ENCODE measurements around the gene CKS2.
A peak's percentile ranks its signal among the peaks of the same experiment; 100 is the strongest.
"Not testable (repeated sequence)": the region's sequence is repeated elsewhere in the genome, so short reads cannot be mapped to it uniquely, and the experiment has no call there.

The CKS2 gene

DNA sequence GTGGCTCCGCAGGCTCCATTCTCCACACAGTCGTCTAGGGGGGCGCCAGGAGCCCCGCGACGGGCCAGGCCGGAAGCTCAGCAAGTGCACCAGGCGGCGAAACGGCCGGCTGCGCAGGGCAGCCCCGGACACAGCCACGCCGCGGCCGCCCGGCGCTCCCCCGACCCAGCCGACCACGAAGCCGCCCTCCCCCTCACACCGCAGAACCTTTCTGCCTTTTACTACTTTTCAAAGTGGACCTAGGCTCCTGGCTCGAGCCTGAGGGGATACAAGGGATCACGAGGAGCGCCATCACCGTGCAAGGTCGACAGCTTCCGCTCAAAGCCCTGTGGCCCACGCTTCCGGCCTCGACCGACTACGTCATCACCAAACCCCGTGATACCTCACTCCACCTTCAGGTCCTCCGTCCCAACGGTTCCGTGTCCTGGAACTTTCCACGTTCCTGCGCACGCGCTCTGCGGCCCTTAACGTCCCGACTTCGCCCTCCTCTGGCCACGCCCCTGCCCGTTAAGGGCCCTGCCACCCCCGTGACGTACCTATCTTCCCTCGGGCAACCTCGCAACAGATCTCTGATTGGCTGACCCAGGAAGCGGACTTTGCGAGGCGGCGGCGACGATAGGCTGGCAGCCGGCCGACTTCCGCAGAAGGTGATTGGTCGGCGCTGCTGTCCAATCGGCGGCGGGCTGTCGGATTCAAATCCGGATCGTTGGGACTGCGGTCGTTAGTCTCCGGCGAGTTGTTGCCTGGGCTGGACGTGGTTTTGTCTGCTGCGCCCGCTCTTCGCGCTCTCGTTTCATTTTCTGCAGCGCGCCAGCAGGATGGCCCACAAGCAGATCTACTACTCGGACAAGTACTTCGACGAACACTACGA, at the start of gene CKS2:
CKS2 (plus strand) TSS at position 721 of the 871 bp plus-strand sequence; CDS start at position 819, 98 bp downstream.
- peaks cover 43% of the 10 kb centered on the region for H3K36me3 ChIP-seq (ENCODE audit: insufficient read depth, low read length)

DNA sequence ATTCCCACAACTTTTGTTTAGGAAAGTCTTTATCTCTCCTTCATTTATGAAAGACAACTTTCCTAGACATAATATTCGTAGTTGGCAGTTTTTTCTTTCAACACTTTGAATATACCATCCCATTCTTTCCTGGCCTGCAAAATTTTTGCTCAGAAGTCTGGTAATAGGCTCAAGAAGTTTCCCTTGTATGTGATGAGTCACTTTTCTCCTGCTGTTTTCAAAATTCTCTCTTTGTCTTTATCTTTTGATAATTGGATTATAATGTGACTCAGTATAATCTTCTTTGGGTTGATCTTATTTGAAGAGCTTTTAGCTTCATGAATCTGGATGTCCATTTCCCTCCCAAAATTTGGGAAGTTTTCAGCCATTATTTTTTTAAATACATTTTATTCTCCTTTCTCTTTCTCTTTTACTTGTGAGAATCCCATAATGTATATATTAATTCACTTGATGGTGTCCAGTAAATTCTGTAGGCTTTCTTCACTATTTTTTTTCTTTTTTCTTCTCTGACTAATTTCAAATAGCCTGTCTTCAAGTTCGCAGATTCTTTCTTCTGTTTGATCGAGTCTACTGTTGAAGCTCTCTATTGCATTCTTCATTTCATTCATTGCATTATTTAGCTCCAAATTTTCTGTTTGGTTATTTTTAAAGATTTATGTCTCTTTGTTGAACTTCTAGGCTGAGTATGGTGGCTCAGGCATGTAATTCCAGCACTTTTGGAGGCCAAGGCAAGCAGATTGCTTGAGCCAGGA, 37.3 kb upstream of the CKS2 start:
- ATAC-seq (ENCODE audit: insufficient read depth, low read depth): no peak
- Histone ChIP-seq H3K27ac (ENCODE audit: low read length) (no peak overlapping the region), H4K20me1 (ENCODE audit: insufficient read depth, low read length) (no peaks in the 10 kb centered on the region), H3K79me2 (ENCODE audit: insufficient read depth, low read length) (no peaks in the 10 kb centered on the region), H3K4me1 (ENCODE audit: insufficient read depth, low read length) (peaks cover 24% of the 10 kb centered on the region), H3K9ac (ENCODE audit: low read depth, low read length) (no peak overlapping the region), H2AFZ (ENCODE audit: low read depth, low read length) (no peak overlapping the region), H3K4me2 (ENCODE audit: insufficient read depth, low read length) (no peak overlapping the region), H3K27me3 (ENCODE audit: insufficient read depth, low read length, poor library complexity) (no peaks in the 10 kb centered on the region), H3K4me3 (ENCODE audit: low read depth in 1 of 2, low read length in 2 of 2) (no peak overlapping the region), H3K9me3 (ENCODE audit: insufficient read depth, low read length, severe bottlenecking) (peaks cover 33% of the 10 kb centered on the region), H3K36me3 (ENCODE audit: insufficient read depth, low read length) (no peaks in the 10 kb centered on the region)
- no peak for DNase-seq
- TF ChIP-seq, protein P1, sequence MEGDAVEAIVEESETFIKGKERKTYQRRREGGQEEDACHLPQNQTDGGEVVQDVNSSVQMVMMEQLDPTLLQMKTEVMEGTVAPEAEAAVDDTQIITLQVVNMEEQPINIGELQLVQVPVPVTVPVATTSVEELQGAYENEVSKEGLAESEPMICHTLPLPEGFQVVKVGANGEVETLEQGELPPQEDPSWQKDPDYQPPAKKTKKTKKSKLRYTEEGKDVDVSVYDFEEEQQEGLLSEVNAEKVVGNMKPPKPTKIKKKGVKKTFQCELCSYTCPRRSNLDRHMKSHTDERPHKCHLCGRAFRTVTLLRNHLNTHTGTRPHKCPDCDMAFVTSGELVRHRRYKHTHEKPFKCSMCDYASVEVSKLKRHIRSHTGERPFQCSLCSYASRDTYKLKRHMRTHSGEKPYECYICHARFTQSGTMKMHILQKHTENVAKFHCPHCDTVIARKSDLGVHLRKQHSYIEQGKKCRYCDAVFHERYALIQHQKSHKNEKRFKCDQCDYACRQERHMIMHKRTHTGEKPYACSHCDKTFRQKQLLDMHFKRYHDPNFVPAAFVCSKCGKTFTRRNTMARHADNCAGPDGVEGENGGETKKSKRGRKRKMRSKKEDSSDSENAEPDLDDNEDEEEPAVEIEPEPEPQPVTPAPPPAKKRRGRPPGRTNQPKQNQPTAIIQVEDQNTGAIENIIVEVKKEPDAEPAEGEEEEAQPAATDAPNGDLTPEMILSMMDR (IDR thresholded peaks at IDR 0.05; ENCODE audit: borderline replicate concordance, extremely low read depth, low read length, poor library complexity, severe bottlenecking): no peak
- TF ChIP-seq EZH2 (IDR thresholded peaks at IDR 0.05; ENCODE audit: borderline replicate concordance, low read depth, low read length, severe bottlenecking): no peak

More for the DNA sequence above, at the start of gene CKS2:
- peak within 1 kb of the TSS; percentile 70 for H3K4me2 ChIP-seq (ENCODE audit: insufficient read depth, low read length)
- H2AFZ ChIP-seq (ENCODE audit: low read depth, low read length): peak within 1 kb of the TSS; percentile 46
- H3K79me2 ChIP-seq (ENCODE audit: insufficient read depth, low read length): peaks cover 59% of the 10 kb centered on the region
- H3K4me3 ChIP-seq (ENCODE audit: low read depth in 1 of 2, low read length in 2 of 2): peak within 1 kb of the TSS; percentile 72 to 96
- ATAC-seq (ENCODE audit: insufficient read depth, low read depth): peak; percentile 85
- no peaks in the 10 kb centered on the region for H3K9me3 ChIP-seq (ENCODE audit: insufficient read depth, low read length, severe bottlenecking)
- H4K20me1 ChIP-seq (ENCODE audit: insufficient read depth, low read length): peaks cover 38% of the 10 kb centered on the region
- H3K4me1 ChIP-seq (ENCODE audit: insufficient read depth, low read length): peaks cover 42% of the 10 kb centered on the region
- peak within 1 kb of the TSS; percentile 89 for H3K9ac ChIP-seq (ENCODE audit: low read depth, low read length)
- H3K27me3 ChIP-seq (ENCODE audit: insufficient read depth, low read length, poor library complexity): no peaks in the 10 kb centered on the region
- H3K27ac ChIP-seq (ENCODE audit: low read length): peak within 1 kb of the TSS; percentile 95
- TF ChIP-seq EZH2 (IDR thresholded peaks at IDR 0.05; ENCODE audit: borderline replicate concordance, low read depth, low read length, severe bottlenecking): no peak
- TF ChIP-seq, protein P1 (IDR thresholded peaks at IDR 0.05; ENCODE audit: borderline replicate concordance, extremely low read depth, low read length, poor library complexity, severe bottlenecking): no peak
- DNase-seq: peak; percentile 100

DNA sequence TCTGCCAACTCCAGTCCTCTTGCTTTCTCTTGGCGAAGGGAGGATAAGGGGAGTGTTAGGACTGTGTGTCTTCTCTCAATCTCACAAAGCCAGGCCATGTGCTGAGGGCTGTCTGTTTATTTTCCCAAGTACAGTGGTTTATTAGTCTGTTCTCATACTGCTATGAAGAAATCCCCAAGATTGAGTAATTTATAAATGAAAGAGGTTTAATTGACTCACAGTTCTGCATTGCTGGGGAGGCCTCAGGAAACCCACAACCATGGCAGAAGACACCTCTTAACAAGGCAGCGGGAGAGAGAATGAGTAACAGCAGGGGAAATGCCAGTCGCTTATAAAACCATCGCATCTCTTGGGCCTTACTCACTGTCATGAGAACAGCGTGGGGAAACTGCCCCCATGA, 36.2 kb upstream of the CKS2 start:
- no peak for ATAC-seq (ENCODE audit: insufficient read depth, low read depth)
- no peak overlapping the region for H3K27ac ChIP-seq (ENCODE audit: low read length)
- H3K36me3 ChIP-seq (ENCODE audit: insufficient read depth, low read length): no peaks in the 10 kb centered on the region
- TF ChIP-seq EZH2 (IDR thresholded peaks at IDR 0.05; ENCODE audit: borderline replicate concordance, low read depth, low read length, severe bottlenecking): no peak
- TF ChIP-seq, protein P1 (IDR thresholded peaks at IDR 0.05; ENCODE audit: borderline replicate concordance, extremely low read depth, low read length, poor library complexity, severe bottlenecking): no peak
- no peak for DNase-seq
- no peaks in the 10 kb centered on the region for H4K20me1 ChIP-seq (ENCODE audit: insufficient read depth, low read length)
- no peak overlapping the region for H3K4me3 ChIP-seq (ENCODE audit: low read depth in 1 of 2, low read length in 2 of 2)
- H3K4me2 ChIP-seq (ENCODE audit: insufficient read depth, low read length): no peak overlapping the region
- H2AFZ ChIP-seq (ENCODE audit: low read depth, low read length): no peak overlapping the region
- peaks cover 33% of the 10 kb centered on the region for H3K9me3 ChIP-seq (ENCODE audit: insufficient read depth, low read length, severe bottlenecking)
- peaks cover 30% of the 10 kb centered on the region for H3K4me1 ChIP-seq (ENCODE audit: insufficient read depth, low read length)
- H3K27me3 ChIP-seq (ENCODE audit: insufficient read depth, low read length, poor library complexity): no peaks in the 10 kb centered on the region
- H3K79me2 ChIP-seq (ENCODE audit: insufficient read depth, low read length): no peaks in the 10 kb centered on the region
- no peak overlapping the region for H3K9ac ChIP-seq (ENCODE audit: low read depth, low read length)

DNA sequence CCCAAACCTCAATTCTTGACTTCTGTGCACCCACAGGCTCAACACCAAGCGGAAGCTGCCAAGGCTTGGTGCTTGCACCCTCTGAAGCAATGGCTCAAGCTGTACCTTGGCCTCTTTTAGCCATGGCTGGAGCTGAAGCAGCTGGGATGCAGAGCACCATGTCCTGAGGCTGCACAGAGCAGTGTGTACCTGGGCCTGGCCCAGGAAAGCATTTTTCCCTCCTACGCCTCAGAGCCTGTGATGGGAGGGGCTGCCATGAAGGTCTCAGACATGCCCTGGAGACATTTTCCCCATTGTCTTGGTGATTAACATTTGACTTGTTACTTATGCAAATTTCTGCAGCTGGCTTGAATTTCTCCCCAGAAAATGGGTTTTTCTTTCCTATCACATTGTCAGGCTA, 35.0 kb upstream of the CKS2 start:
- H3K36me3 ChIP-seq (ENCODE audit: insufficient read depth, low read length); H3K27ac ChIP-seq (ENCODE audit: low read length); H3K4me2 ChIP-seq (ENCODE audit: insufficient read depth, low read length); ATAC-seq (ENCODE audit: insufficient read depth, low read depth); H3K9ac ChIP-seq (ENCODE audit: low read depth, low read length); H3K79me2 ChIP-seq (ENCODE audit: insufficient read depth, low read length); H3K27me3 ChIP-seq (ENCODE audit: insufficient read depth, low read length, poor library complexity); H4K20me1 ChIP-seq (ENCODE audit: insufficient read depth, low read length); H3K4me3 ChIP-seq (ENCODE audit: low read depth in 1 of 2, low read length in 2 of 2); DNase-seq; H2AFZ ChIP-seq (ENCODE audit: low read depth, low read length): not testable (repeated sequence)
- Histone ChIP-seq H3K4me1 (ENCODE audit: insufficient read depth, low read length) (peaks cover 30% of the 10 kb centered on the region), H3K9me3 (ENCODE audit: insufficient read depth, low read length, severe bottlenecking) (peaks cover 33% of the 10 kb centered on the region)
